RCC 7860 (cell line): Measurements from ENCODE around the gene DENND2C.
"Not testable (repeated sequence)": the region's sequence is repeated elsewhere in the genome, so short reads cannot be mapped to it uniquely, and the experiment has no call there.

ENCODE experiments used
- DNase-seq: peaks from one replicate; pipeline ENCODE4 v3.0.0-alpha.2; 2015; ENCODE audit warnings: low spot score
- FAIRE-seq: peaks from 2 replicates; lab custom pipeline; 2012; peaks lifted over from hg19 to GRCh38; lab: Jason Lieb, UNC

The DENND2C gene

GRCh38 chr1:114609026-114609425 is 60.8 kb downstream of the DENND2C start:
- no peak for FAIRE-seq
- DNase-seq, result no peak

DNA sequence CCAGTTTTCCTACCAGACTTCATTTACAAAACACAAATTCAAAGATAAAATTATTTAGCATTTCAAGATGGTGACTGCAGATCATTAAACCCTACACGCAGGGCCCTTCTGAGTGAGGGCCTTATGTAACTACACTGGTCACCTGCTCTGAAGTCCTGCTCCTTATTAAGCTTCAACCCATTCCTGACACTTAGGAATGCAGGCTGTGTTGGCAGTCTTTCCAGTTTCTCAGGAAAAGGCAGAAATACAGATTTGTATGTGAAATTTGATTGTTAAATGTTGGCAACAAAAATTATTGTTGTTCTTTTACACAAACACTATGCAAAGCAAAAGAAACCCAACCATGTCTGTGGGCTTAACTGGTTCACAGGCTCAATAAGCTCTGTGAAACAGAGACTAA is 62.6 kb downstream of the DENND2C start:
- FAIRE-seq (no peak), DNase-seq (no peak)

DNA sequence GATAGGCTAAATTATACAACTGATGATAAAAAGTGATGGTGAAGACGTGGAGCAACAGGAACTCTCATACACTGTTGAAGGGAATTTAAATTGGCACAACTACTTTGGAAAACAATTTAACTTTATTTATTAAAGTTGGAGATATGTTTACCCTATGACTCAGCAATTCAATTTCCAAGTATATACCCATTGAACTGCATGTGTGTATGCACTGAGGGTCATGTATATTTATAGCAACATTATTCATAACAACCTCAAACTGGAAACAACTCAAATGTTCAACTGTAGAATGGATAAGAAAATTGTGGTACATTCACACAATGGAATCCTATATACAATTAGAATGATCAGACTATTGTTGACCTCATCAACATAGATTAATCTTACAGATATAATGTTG is 71.9 kb downstream of the DENND2C start:
- no peak for DNase-seq
- FAIRE-seq, result no peak

- FAIRE-seq, result no peak
Measured at GRCh38 chr1:114595602-114596001, 74.2 kb downstream of the DENND2C start.

GRCh38 chr1:114594046-114594445 is 75.8 kb downstream of the DENND2C start:
- FAIRE-seq, result no peak
- DNase-seq, result no peak

More at GRCh38 chr1:114595602-114596001, 74.2 kb downstream of the DENND2C start:
- DNase-seq, result no peak

GRCh38 chr1:114589122-114589521 is 80.7 kb downstream of the DENND2C start:
- DNase-seq (no peak), FAIRE-seq (no peak)

- FAIRE-seq, result no peak
- no peak for DNase-seq
Measured at GRCh38 chr1:114588196-114588689, 81.6 kb downstream of the DENND2C start.

DNA sequence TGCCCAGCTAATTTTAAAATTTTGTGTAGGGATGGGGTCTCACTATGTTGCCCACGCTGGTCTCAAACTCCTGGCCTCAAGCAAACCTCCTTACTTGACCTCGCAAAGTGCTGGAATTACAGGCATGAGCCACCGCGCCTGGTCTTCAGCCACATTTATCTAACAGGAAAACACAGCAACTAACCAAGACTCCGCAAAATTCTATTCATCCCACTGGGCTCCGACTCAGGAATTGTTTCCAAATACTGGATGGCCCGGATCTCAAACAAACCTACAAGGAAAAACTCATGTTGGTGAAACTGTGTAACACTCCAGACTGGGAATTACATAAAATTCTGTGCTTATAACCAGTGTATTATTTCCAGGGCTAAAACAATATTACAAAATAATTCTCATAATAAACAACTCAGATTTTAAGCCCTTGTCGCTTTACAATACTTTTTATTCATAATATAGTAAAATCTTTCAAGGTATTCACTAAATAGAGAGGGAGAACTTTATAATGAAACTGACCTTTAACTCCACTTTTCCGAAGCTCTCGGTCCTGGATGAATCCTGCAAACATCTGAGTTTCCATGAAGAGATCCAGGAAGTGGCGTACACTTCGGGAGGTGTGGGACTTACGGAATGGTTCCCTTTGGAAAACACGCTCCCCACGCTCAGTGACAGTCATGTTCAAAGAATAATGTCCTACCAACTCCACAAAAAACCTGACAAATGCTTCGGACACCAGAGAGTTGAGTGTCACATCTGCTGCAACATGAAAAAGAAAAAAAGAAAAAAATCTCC is 82.5 kb downstream of the DENND2C start:
- DNase-seq (no peak), FAIRE-seq (no peak)

DNA sequence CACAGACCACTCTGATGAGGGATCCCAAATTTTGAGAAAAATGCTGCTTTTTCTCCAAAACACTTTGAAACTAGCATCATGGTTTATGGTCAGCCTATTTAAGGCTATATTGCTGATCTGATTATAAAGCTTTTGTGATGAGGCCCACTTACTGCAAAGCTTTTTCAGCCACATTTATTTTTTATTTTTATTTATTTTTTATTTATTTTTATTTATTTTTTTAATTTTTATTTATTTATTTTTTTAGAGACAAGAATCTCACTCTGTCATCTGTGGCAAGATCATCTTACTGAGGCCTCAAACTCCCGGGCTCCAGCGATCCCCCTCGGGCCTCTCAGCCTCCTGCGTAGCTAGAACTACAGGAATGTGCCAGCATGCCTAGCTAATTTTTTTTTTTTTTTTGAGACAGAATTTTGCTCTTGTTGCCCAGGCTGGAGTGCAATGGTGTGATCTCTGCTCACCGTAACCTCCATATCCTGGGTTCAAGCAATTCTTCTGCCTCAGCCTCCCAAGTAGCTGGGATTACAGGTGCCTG is 83.3 kb downstream of the DENND2C start:
- DNase-seq, result no peak
- FAIRE-seq, result no peak

- FAIRE-seq (no peak), DNase-seq (no peak)
Measured at GRCh38 chr1:114585231-114585630, 84.6 kb downstream of the DENND2C start.

DNA sequence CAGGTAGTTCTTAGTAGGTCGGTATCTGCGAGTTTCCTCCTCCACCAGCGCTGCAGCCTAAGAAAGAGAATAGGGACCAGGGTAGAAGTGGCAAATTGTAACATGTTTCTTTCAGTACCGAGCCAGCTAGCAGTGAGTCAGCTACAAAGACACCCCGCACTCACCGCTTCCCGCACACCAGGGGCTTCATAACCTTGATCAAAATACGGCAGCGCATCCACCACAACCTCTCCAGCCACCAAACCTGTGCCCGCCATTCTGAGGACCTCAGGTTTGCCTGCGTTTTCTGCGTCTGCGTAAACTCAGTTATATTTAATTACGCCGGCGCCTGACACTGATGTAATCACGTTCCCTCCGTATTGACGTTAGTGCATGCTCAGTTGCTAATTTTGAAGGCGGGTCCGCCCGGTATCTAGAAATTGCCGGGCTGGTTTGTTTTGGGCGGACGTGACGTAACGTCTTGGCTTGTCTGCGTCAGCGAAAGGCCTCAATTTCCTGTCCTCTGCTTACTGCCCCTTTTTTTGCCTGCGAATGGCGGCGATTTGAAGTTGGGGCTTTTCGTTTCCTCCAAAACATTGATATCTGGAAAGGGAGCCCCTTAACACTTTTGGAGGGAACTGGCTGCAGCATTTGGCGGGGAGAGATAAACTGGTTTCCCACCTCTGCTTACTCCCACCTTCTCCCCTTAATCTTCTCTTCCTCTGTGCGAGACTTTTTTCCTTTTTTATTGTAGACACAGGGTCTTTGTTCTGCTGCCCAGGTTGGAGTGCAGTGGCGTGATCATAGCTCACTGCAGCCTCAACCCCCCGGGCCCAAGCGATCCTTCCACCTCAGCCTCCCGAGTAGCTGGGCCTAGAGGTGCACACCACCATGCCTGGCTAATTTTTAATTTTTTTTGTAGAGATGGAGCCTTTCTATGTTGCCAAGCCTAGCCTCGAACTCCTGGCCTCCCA is 88.2 kb downstream of the DENND2C start, which contains the start of gene BCAS2:
TSS of gene BCAS2 (minus strand) at position 281 of the 953 bp plus-strand sequence. CDS start at position 257, 24 bp downstream.
- DNase-seq (peak; percentile 94), FAIRE-seq (peak; percentile 96)

DNA sequence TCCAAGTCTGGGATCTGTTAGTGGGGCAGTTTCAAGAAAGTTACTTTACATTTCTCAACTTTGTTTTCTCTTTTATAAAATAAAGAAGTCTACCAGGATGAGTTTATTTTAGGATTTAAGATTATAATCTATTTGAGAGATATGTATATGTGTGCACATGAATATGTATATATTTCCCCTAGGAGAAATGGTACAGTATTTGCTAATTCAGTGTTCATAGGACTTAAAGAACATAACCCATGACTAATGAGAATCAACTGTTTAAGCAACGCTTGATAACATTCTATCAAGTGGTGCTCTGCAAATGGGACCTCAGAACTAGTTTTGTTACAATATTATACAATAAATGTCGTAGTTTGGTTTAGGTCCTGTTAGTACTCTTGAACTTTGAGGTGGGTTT is 95.5 kb downstream of the DENND2C start:
- no peak for FAIRE-seq

DNA sequence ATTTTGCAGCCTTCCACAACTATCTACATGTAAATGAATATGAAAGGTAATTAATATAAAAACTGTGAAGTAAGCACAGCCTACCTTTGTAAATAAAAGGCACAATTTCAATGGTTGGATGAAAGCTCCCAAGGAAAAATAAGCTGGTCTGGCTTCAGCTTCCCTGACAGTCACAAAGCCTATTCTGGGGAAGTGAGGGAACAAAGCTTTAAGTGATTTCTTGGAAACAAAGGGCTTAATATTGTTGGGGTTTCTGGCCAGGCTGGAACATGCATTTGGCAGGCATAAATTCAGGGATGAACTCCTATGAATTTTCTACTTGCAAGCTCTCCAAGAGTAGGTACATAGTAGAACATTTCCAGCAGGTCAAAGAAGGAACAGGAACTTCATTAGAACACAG is 105.7 kb downstream of the DENND2C start:
- FAIRE-seq, result no peak
- DNase-seq, result no peak

More for the DNA sequence above, 95.5 kb downstream of the DENND2C start:
- DNase-seq, result no peak

GRCh38 chr1:114562978-114563510 is 106.8 kb downstream of the DENND2C start:
- not testable (repeated sequence) for DNase-seq, FAIRE-seq

DNA sequence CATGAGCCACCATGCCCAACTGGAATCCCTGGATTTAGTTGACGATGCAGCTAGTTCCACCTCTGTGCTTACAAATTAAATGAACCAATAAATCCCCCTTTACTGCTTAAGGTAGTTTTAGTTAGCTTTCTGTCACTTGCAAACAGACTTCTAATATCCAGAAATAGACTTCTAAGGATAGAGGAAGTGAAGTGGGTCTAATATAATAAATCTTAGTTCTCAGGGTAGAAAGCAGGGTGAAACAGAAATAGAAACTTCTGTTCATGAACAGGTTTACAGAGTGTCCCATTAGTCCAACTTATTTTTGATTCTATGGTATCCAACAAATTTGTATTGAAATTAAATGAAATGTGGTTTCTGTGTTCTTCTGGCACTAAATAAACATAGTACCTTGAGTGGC is 108.5 kb downstream of the DENND2C start:
- no peak for FAIRE-seq

DNA sequence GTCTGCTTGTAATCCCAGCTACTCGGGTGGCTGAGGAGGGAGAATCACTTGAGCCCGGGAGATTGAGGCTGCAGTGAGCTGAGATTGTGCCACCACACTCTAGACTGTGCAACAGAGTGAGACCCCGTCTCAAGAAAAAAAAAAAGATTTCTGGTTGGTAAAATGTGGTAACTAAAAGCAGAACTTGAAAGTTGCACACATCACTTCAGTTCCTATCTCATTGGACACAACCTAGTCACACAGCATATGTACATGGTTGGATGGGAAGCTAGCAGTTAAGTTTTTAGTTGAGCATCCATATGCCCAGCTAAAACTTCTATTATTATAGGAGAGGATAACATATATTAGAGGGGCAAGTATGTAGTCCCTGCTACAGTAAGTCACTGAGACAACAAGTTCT is 110.5 kb downstream of the DENND2C start:
- FAIRE-seq (no peak), DNase-seq (no peak)

More for the DNA sequence above, 108.5 kb downstream of the DENND2C start:
- DNase-seq, result no peak

- peak; percentile 76 for FAIRE-seq
- peak; percentile 12 for DNase-seq
Measured at GRCh38 chr1:114558544-114558943, 111.3 kb downstream of the DENND2C start.

GRCh38 chr1:114554577-114554976 is 115.3 kb downstream of the DENND2C start:
- FAIRE-seq, result no peak
- no peak for DNase-seq

DNA sequence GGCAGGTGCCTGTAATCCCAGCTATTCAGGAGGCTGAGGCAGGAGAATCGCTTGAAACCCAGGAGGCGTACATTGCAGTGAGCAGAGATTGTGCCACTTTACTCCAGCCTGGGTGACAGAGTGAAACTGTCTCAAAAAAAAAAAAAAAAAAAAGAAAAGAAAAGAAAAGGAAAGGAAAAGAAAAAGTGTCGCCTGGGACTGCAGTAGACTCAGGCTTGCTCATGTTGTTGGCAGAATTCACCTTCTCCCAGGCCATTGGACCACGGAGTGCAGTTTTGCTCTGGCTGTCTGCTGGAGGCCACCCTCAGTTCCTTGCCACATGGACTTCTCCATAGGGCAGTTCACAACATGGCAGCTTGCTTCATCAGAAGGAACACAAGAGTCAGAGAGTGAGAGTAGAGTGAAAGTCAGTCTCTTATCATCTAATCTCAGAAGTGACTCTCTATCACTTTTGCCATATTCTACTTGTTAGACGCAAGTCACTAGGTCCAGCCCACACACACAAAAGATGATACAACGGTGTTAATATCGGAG is 117.7 kb downstream of the DENND2C start:
- DNase-seq (no peak), FAIRE-seq (no peak)

GRCh38 chr1:114551400-114551799 is 118.4 kb downstream of the DENND2C start:
- no peak for FAIRE-seq
- no peak for DNase-seq
